ENCODE results near the gene DNAJB11. TPM values are rescaled to one million over a fixed set of nuclear protein-coding genes. Genes with fewer than 3 reads are reported as not detected.
A peak's percentile ranks its signal among the peaks of the same experiment; 100 is the strongest.

Gene DNAJB11
- total RNA-seq, 1 experiment from 2014 or later, result 71.3 TPM

DNA sequence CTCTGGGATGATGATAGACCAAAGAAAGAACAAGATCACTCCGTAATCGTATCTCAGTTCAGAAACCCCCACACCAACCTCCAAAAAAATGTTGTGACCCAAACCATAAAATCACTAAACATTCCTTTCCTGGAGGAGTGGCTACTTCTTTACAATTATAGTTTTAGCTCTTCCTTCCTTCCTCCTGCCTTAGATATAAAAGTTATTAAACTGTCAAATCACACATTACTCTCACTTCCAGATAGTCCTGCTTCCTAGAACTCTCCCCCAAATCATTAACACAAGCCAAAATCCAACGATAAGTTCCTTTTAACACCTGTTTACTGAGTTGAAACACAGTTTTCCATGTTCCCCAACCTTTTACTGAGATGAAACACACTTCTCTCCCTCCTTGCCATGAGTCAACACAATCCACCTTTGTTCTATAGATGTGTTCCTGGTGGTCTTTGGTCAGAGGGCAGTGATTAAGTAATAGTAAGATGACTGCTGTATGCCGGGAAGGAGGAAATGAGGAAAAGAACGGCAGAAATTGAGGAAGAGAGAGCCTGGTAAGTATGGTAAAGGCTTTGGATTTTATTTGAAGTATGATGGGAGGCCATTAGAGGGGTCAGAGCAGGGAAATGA lies 18.0 kb upstream of the DNAJB11 start:
- H3F3A ChIP-seq (ENCODE audit: insufficient read depth, low read depth), result no peaks in the 10 kb centered on the region
- no peaks in the 10 kb centered on the region for H3K79me2 ChIP-seq (ENCODE audit: low read depth)
- H3K9me3 ChIP-seq (ENCODE audit: insufficient read depth, low read depth), result no peaks in the 10 kb centered on the region
- H3K4me2 ChIP-seq, result no peak overlapping the region
- ChIA-PET CTCF (interaction anchor here (0.6 to 2.3 kb wide), 2 partner anchors 64 to 823 kb away, joined by 4 to 11 read pairs; no protein-coding TSS in a partner anchor), POLR2A (ENCODE audit: unreplicated experiment) (no interaction called here)
- no peaks in the 10 kb centered on the region for H3K4me1 ChIP-seq (replicated peaks; ENCODE audit: insufficient read depth)
- no peaks in the 10 kb centered on the region for H4K20me1 ChIP-seq (ENCODE audit: insufficient read depth)
- TF ChIP-seq, protein P1, sequence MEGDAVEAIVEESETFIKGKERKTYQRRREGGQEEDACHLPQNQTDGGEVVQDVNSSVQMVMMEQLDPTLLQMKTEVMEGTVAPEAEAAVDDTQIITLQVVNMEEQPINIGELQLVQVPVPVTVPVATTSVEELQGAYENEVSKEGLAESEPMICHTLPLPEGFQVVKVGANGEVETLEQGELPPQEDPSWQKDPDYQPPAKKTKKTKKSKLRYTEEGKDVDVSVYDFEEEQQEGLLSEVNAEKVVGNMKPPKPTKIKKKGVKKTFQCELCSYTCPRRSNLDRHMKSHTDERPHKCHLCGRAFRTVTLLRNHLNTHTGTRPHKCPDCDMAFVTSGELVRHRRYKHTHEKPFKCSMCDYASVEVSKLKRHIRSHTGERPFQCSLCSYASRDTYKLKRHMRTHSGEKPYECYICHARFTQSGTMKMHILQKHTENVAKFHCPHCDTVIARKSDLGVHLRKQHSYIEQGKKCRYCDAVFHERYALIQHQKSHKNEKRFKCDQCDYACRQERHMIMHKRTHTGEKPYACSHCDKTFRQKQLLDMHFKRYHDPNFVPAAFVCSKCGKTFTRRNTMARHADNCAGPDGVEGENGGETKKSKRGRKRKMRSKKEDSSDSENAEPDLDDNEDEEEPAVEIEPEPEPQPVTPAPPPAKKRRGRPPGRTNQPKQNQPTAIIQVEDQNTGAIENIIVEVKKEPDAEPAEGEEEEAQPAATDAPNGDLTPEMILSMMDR (conservative IDR thresholded peaks at IDR 0.05), result no peak
- TF ChIP-seq EZH2 (IDR thresholded peaks at IDR 0.05; ENCODE audit: low read depth), result no peak
- no peak overlapping the region for H3K27ac ChIP-seq
- H3K4me3 ChIP-seq, result no peak overlapping the region
- H3K36me3 ChIP-seq (ENCODE audit: low read depth), result peaks cover 13% of the 10 kb centered on the region
- intact Hi-C loops (cut with micrococcal nuclease; ENCODE audit: unreplicated experiment), result no loop called here
- DNase-seq, result no peak
- H3K9me2 ChIP-seq (ENCODE audit: insufficient read depth), result no peaks in the 10 kb centered on the region
- no TSS peak for BruUV-seq (replicated peaks)
- H2AFZ ChIP-seq, result no peak overlapping the region
- H3K27me3 ChIP-seq (ENCODE audit: insufficient read depth, low read depth), result no peaks in the 10 kb centered on the region

DNA sequence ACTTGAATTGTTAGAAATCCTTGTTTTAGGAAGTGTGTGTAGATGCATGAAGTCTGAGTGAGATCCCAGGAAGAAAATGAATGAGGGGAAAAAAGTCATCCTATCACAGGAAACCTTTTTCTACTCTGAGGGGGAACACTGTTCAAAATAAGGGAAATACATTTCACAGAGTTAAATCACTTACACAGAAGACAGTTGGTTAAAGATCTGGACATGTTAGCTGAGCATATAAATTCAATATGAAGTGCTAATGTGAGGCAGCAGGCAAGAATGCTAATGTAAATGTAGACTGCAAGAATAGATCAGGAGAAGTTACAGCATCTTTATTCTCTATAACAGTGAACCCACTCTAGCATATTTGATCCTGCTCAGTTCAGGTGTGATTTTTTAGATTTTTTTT lies 5.9 kb upstream of the DNAJB11 start:
- Histone ChIP-seq H3F3A (ENCODE audit: insufficient read depth, low read depth) (peaks cover 17% of the 10 kb centered on the region), H3K27me3 (ENCODE audit: insufficient read depth, low read depth) (no peaks in the 10 kb centered on the region), H4K20me1 (ENCODE audit: insufficient read depth) (no peaks in the 10 kb centered on the region), H3K79me2 (ENCODE audit: low read depth) (peaks cover 24% of the 10 kb centered on the region), H3K36me3 (ENCODE audit: low read depth) (no peaks in the 10 kb centered on the region), H3K4me2 (no peak overlapping the region), H3K9me3 (ENCODE audit: insufficient read depth, low read depth) (no peaks in the 10 kb centered on the region), H3K9me2 (ENCODE audit: insufficient read depth) (no peaks in the 10 kb centered on the region), H3K27ac (no peak overlapping the region), H3K4me3 (no peak overlapping the region), H2AFZ (no peak overlapping the region), H3K4me1 (replicated peaks; ENCODE audit: insufficient read depth) (peaks cover 23% of the 10 kb centered on the region)
- TF ChIP-seq, protein P1 (conservative IDR thresholded peaks at IDR 0.05), result no peak
- intact Hi-C loops (cut with micrococcal nuclease; ENCODE audit: unreplicated experiment), result no loop called here
- no peak for DNase-seq
- POLR2A ChIA-PET (ENCODE audit: unreplicated experiment), result no interaction called here
- CTCF ChIA-PET, result interaction anchor here (0.6 kb wide), 2 partner anchors 21 to 393 kb away, joined by 4 to 5 read pairs; no protein-coding TSS in a partner anchor
- no TSS peak for BruUV-seq (replicated peaks)

DNA sequence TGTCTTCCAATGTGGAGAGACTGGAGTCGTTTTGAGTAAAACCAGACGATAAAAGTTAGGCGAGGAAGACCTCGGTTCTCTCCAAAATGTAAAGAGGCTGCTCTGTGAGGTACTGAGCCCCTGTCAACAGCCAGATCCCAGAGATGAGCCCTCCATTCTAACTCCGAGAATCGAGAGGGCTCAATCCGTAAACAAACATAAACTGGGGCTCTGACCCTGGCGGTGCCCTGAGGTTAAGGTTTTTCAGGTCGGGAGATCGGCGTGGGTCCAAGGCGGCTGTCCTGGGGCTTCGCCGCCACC lies 3.8 kb upstream of the DNAJB11 start:
- Histone ChIP-seq H3K4me3 (peak overlapping the region; percentile 75), H3K4me2 (peak overlapping the region; percentile 94), H3K4me1 (replicated peaks; ENCODE audit: insufficient read depth) (peaks cover 28% of the 10 kb centered on the region), H3K27me3 (ENCODE audit: insufficient read depth, low read depth) (no peaks in the 10 kb centered on the region), H3K9me2 (ENCODE audit: insufficient read depth) (no peaks in the 10 kb centered on the region), H3K27ac (peak overlapping the region; percentile 53), H3F3A (ENCODE audit: insufficient read depth, low read depth) (peaks cover 21% of the 10 kb centered on the region), H2AFZ (peak overlapping the region; percentile 96), H4K20me1 (ENCODE audit: insufficient read depth) (no peaks in the 10 kb centered on the region), H3K9me3 (ENCODE audit: insufficient read depth, low read depth) (no peaks in the 10 kb centered on the region), H3K79me2 (ENCODE audit: low read depth) (peaks cover 40% of the 10 kb centered on the region), H3K36me3 (ENCODE audit: low read depth) (no peaks in the 10 kb centered on the region)
- BruUV-seq (replicated peaks), result TSS peak; percentile 11
- no peak for DNase-seq
- TF ChIP-seq, protein P1 (conservative IDR thresholded peaks at IDR 0.05), result no peak
- TF ChIP-seq EZH2 (IDR thresholded peaks at IDR 0.05; ENCODE audit: low read depth), result no peak
- ChIA-PET CTCF (interaction anchor here (1.3 to 1.5 kb wide), 2 partner anchors 48 to 50 kb away, joined by 3 read pairs; no protein-coding TSS in a partner anchor), POLR2A (ENCODE audit: unreplicated experiment) (interaction anchor here (0.6 kb wide), 1 partner anchor 50 kb away, joined by 9 read pairs; no protein-coding TSS in a partner anchor)
- intact Hi-C loops (cut with micrococcal nuclease; ENCODE audit: unreplicated experiment), result loop anchor here (5.0 kb wide), 3 partner anchors 186 to 256 kb away; partner anchors contain the start of gene RFC4
